ENCODE data around the gene SAP30L. TPM values are rescaled to one million over a fixed set of nuclear protein-coding genes. Genes with fewer than 3 reads are reported as not detected.

Gene SAP30L
- total RNA-seq, 1 donor from 2014 or later: 37.7 TPM

DNA sequence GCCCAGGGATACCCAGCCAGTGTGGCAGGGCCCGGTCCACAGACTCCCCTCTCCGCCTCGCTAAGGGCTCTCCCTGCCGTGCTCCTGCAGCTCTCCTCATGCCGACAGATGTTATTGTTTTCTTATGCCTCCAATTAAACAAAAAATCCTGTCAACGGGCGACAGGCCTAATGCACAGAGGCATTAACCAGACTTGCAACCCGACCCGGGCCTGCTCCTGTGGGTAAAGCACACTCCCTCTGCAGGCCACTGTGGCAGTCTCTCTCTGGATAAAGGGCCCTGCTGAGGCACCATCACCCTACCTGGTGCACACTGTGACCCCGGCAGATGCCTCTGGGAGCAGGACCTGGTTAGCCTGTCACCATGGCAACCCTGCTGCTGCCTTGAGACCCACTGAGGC is 59.8 kb downstream of the SAP30L start:
- H3K4me1 Mint-ChIP-seq: no peaks in the 10 kb centered on the region
- no peaks in the 10 kb centered on the region for H3K9me3 Mint-ChIP-seq
- H3K27me3 Mint-ChIP-seq: peaks cover 17% of the 10 kb centered on the region
- intact Hi-C loops (cut with micrococcal nuclease): no loop called here
- DNase-seq: no peak
- no peaks in the 10 kb centered on the region for H3K36me3 Mint-ChIP-seq (ENCODE audit: low read depth)
- H3K27ac Mint-ChIP-seq: no peak overlapping the region
- no peak overlapping the region for H3K4me3 Mint-ChIP-seq

DNA sequence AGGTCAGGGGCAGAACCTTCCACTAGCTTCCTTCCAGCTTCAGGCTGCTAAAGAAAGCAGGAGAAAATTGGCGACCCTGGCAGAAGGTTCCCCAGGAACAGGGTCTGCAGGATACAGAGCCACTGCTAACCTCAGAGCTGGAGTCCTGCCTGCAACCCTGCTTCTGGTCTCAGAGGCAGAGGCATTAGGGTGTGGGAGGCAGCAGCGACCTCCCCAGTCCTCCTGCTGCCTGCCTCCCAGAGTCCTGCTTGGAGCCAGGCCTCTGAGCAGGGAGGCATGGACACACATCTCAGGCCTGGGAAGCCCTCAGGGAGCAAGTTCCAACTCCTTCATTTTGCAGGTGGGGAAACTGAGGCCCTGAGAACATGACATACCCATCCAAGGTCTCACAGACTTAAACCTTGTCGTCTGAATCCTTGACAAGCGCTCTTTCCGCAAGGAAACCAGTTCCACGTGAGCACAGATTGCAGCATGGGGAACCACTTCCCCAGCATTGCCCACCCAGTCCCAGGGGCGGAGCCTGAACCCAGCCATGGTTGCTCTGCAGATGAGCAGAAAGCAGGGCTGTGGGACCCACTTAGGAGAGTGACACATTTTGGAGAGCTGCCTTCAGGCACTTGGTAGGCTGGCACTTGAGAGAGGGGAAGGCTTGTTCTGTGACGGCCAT is 60.4 kb downstream of the SAP30L start:
- Mint-ChIP-seq H3K36me3 (ENCODE audit: low read depth) (no peaks in the 10 kb centered on the region), H3K9me3 (no peaks in the 10 kb centered on the region), H3K4me1 (no peaks in the 10 kb centered on the region), H3K27me3 (peaks cover 18% of the 10 kb centered on the region), H3K27ac (no peak overlapping the region), H3K4me3 (no peak overlapping the region)
- no peak for DNase-seq
- intact Hi-C loops (cut with micrococcal nuclease): no loop called here

DNA sequence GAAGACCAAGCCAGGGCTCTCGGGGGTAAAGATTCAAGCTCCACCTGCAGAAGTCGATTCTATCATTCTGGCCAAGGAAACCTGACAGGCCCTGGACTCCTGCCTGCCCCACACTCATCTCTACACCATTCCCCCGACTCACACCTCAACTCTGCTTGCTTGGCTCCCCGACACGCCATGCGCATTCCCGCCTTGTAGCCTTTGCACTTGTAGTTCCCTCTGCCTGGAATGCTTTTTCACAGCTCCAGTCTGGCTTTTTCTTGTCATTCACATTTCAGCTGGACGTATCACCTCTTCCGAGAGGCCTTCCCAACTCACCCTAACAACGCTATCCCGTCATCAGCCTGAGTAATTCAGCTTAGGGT is 60.9 kb downstream of the SAP30L start:
- no peaks in the 10 kb centered on the region for H3K36me3 Mint-ChIP-seq (ENCODE audit: low read depth)
- H3K4me1 Mint-ChIP-seq: no peaks in the 10 kb centered on the region
- no peak overlapping the region for H3K4me3 Mint-ChIP-seq
- H3K27ac Mint-ChIP-seq: no peak overlapping the region
- peaks cover 18% of the 10 kb centered on the region for H3K27me3 Mint-ChIP-seq
- H3K9me3 Mint-ChIP-seq: no peaks in the 10 kb centered on the region
- no peak for DNase-seq
- intact Hi-C loops (cut with micrococcal nuclease): no loop called here

- H3K36me3 Mint-ChIP-seq (ENCODE audit: low read depth): no peaks in the 10 kb centered on the region
- H3K4me1 Mint-ChIP-seq: no peaks in the 10 kb centered on the region
- H3K27ac Mint-ChIP-seq: no peak overlapping the region
- DNase-seq: no peak
- H3K4me3 Mint-ChIP-seq: no peak overlapping the region
- intact Hi-C loops (cut with micrococcal nuclease): no loop called here
- H3K27me3 Mint-ChIP-seq: peaks cover 18% of the 10 kb centered on the region
- no peaks in the 10 kb centered on the region for H3K9me3 Mint-ChIP-seq
These were observed 62.3 kb downstream of the SAP30L start for GRCh38 chr5:154508114-154508513.

- no peaks in the 10 kb centered on the region for H3K9me3 Mint-ChIP-seq
- H3K27ac Mint-ChIP-seq: no peak overlapping the region
- intact Hi-C loops (cut with micrococcal nuclease): no loop called here
- H3K36me3 Mint-ChIP-seq (ENCODE audit: low read depth): no peaks in the 10 kb centered on the region
- H3K27me3 Mint-ChIP-seq: peaks cover 25% of the 10 kb centered on the region
- DNase-seq: no peak
- H3K4me3 Mint-ChIP-seq: no peak overlapping the region
- peaks cover 6% of the 10 kb centered on the region for H3K4me1 Mint-ChIP-seq
These were observed 64.2 kb downstream of the SAP30L start for GRCh38 chr5:154509784-154510555.

Other genes starting within 250 kb of the SAP30L start
- not detected in 2 replicates for gene HAND1, start 32.2 kb downstream of the SAP30L start, total RNA-seq

Measured in activated CD4-positive, alpha-beta T cell treated with anti-CD3 and anti-CD28 coated beads, Interleukin-2, amount 10 ng/mL, durations not matched to agents 24 days and 14 days (primary cell).